Bone marrow (tissue), 2 donors: Measurements from ENCODE around the gene SLC9A3.

Source experiments
- DNase-seq, 2 donors: peaks; one replicate each; lab custom pipeline; 2025; lab: John Stamatoyannopoulos, UW

The SLC9A3 gene

GRCh38 chr5:428754-429452 lies 95.3 kb downstream of the SLC9A3 start:
- no peak for DNase-seq

- DNase-seq = no peak
These were observed 96.0 kb downstream of the SLC9A3 start for GRCh38 chr5:428219-428618.

GRCh38 chr5:427415-428087 lies 96.7 kb downstream of the SLC9A3 start:
- no peak for DNase-seq

- no peak for DNase-seq
These were observed 97.8 kb downstream of the SLC9A3 start for GRCh38 chr5:426392-426976.

- peak in 1 of 2 donors; percentile 17 for DNase-seq
These were observed 98.5 kb downstream of the SLC9A3 start for GRCh38 chr5:425714-426113.

- no peak for DNase-seq
These were observed 99.7 kb downstream of the SLC9A3 start for GRCh38 chr5:424301-425110.

- DNase-seq = no peak
These were observed 100.5 kb downstream of the SLC9A3 start for GRCh38 chr5:423626-424261.

GRCh38 chr5:423233-423565 lies 101.0 kb downstream of the SLC9A3 start:
- DNase-seq = no peak

- DNase-seq = no peak
These were observed 101.7 kb downstream of the SLC9A3 start for GRCh38 chr5:422323-423232.

GRCh38 chr5:421901-422300 lies 102.3 kb downstream of the SLC9A3 start:
- no peak for DNase-seq

- DNase-seq = no peak
These were observed 102.9 kb downstream of the SLC9A3 start for GRCh38 chr5:421287-421880.

GRCh38 chr5:420632-421286 lies 103.5 kb downstream of the SLC9A3 start:
- no peak for DNase-seq
